Karpas-422 (cell line): ENCODE data around the gene IL19. TPM values are rescaled to one million over a fixed set of nuclear protein-coding genes. Genes with fewer than 3 reads are reported as not detected.
"Not testable (repeated sequence)": the region's sequence is repeated elsewhere in the genome, so short reads cannot be mapped to it uniquely, and the experiment has no call there.

Experiments
- DNase-seq: peaks from one replicate; pipeline ENCODE4 v3.0.0-alpha.2; 2015
- H2AFZ ChIP-seq: fragments of 200-600 bp; sonication (generic); 2 replicates; pipeline ENCODE4 v1.6.1; 2014; ENCODE audit warnings: antibody characterized with exemption, low read length, mixed read lengths
- H3K27ac ChIP-seq: fragments of 200-600 bp; sonication (generic); 2 replicates; pipeline ENCODE4 v1.5.1; 2014; ENCODE audit warnings: mild to moderate bottlenecking, low read length, moderate library complexity
- H3K27me3 ChIP-seq: fragments of 200-600 bp; sonication (generic); 2 replicates; pipeline ENCODE4 v1.6.1; 2014; ENCODE audit warnings: low read length, mixed read lengths
- H3K36me3 ChIP-seq: fragments of 200-600 bp; sonication (generic); 2 replicates; pipeline ENCODE4 v1.6.1; 2014; ENCODE audit warnings: low read length, mixed read lengths; ENCODE audit not compliant: insufficient read depth
- H3K4me1 ChIP-seq: fragments of 200-600 bp; sonication (generic); 2 replicates; pipeline ENCODE4 v1.6.1; 2014; ENCODE audit warnings: mild to moderate bottlenecking, low read length, mixed read lengths
- H3K4me2 ChIP-seq: fragments of 200-600 bp; sonication (generic); 2 replicates; pipeline ENCODE4 v1.6.1; 2014; ENCODE audit warnings: low read length, low read depth, mild to moderate bottlenecking; ENCODE audit not compliant: poor library complexity, severe bottlenecking
- H3K4me3 ChIP-seq: fragments of 200-600 bp; sonication (generic); 2 replicates; pipeline ENCODE4 v1.5.1; 2014; ENCODE audit warnings: mild to moderate bottlenecking, antibody characterized with exemption, low read length, mixed read lengths
- H3K79me2 ChIP-seq: fragments of 200-600 bp; sonication (generic); 2 replicates; pipeline ENCODE4 v1.6.1; 2014; ENCODE audit warnings: mild to moderate bottlenecking, low read length, mixed read lengths
- H3K9ac ChIP-seq: fragments of 200-600 bp; sonication (generic); 2 replicates; pipeline ENCODE4 v1.6.0; 2014; ENCODE audit warnings: low read length
- H3K9me2 ChIP-seq: fragments of 200-600 bp; sonication (generic), shearing (Covaris generic); replicated peaks from 2 replicates; pipeline ENCODE4 v1.6.0; 2014; ENCODE audit warnings: mild to moderate bottlenecking, low read length, moderate library complexity; ENCODE audit not compliant: insufficient read depth
- H3K9me3 ChIP-seq: fragments of 300-700, 200-600 bp; sonication (generic); 2 replicates; pipeline ENCODE4 v1.6.1; 2014; ENCODE audit warnings: low read length, mixed read lengths
- H4K20me1 ChIP-seq: fragments of 200-600 bp; sonication (generic); 2 replicates; pipeline ENCODE4 v1.6.1; 2014; ENCODE audit warnings: mild to moderate bottlenecking, antibody characterized with exemption, low read length, low read depth; ENCODE audit not compliant: insufficient read depth
- total RNA-seq: library from RNA; depleted of rRNA; stranded (reverse); fragments of >200 nt; shearing (Covaris generic); gene quantifications from 2 replicates; pipeline ENCODE4 v1.2.3, GENCODE V29; 2014; ENCODE audit warnings: low replicate concordance

The IL19 gene
- total RNA-seq, 1 experiment from 2014 or later, result not detected

GRCh38 chr1:206762741-206763364 lies 7.7 kb upstream of the IL19 start:
- H3K27me3 ChIP-seq, H3K4me3 ChIP-seq, H3K9ac ChIP-seq, H3K79me2 ChIP-seq, H4K20me1 ChIP-seq, H2AFZ ChIP-seq, H3K36me3 ChIP-seq, H3K9me2 ChIP-seq, H3K4me2 ChIP-seq, H3K9me3 ChIP-seq, H3K4me1 ChIP-seq, DNase-seq, H3K27ac ChIP-seq: not testable (repeated sequence)

- H4K20me1 ChIP-seq, H3K36me3 ChIP-seq, DNase-seq, H3K27ac ChIP-seq, H3K9me3 ChIP-seq, H3K9me2 ChIP-seq, H3K27me3 ChIP-seq, H3K4me3 ChIP-seq, H3K4me1 ChIP-seq, H2AFZ ChIP-seq, H3K79me2 ChIP-seq, H3K4me2 ChIP-seq, H3K9ac ChIP-seq: not testable (repeated sequence)
Observed at GRCh38 chr1:206765771-206766170, 4.8 kb upstream of the IL19 start.

- H3K9ac ChIP-seq, result no peak overlapping the region
- no peaks in the 10 kb centered on the region for H3K9me2 ChIP-seq
- H3K4me3 ChIP-seq, result no peak overlapping the region
- H3K27ac ChIP-seq, result no peak overlapping the region
- H3K27me3 ChIP-seq, result no peaks in the 10 kb centered on the region
- H3K9me3 ChIP-seq, result no peaks in the 10 kb centered on the region
- no peaks in the 10 kb centered on the region for H4K20me1 ChIP-seq
- no peaks in the 10 kb centered on the region for H3K4me1 ChIP-seq
- no peaks in the 10 kb centered on the region for H3K36me3 ChIP-seq
- DNase-seq, result no peak
- H3K79me2 ChIP-seq, result no peaks in the 10 kb centered on the region
- H2AFZ ChIP-seq, result no peak overlapping the region
- H3K4me2 ChIP-seq, result no peak overlapping the region
Observed at GRCh38 chr1:206766251-206766856, 4.2 kb upstream of the IL19 start.

- no peaks in the 10 kb centered on the region for H3K9me2 ChIP-seq
- DNase-seq, result no peak
- H3K4me3 ChIP-seq, result no peak overlapping the region
- no peaks in the 10 kb centered on the region for H3K4me1 ChIP-seq
- no peak overlapping the region for H3K4me2 ChIP-seq
- peaks cover 4% of the 10 kb centered on the region; the same call in 1 of the 2 replicates for H3K27me3 ChIP-seq
- H4K20me1 ChIP-seq, result no peaks in the 10 kb centered on the region
- H3K9me3 ChIP-seq, result no peaks in the 10 kb centered on the region
- H3K36me3 ChIP-seq, result no peaks in the 10 kb centered on the region
- H2AFZ ChIP-seq, result no peak overlapping the region
- H3K27ac ChIP-seq, result no peak overlapping the region
- H3K79me2 ChIP-seq, result no peaks in the 10 kb centered on the region
- H3K9ac ChIP-seq, result no peak overlapping the region
Observed at GRCh38 chr1:206768472-206769303, 1.9 kb upstream of the IL19 start.

GRCh38 chr1:206769304-206769731 lies 1.3 kb upstream of the IL19 start:
- H3K36me3 ChIP-seq, result no peaks in the 10 kb centered on the region
- H3K9me3 ChIP-seq, result no peaks in the 10 kb centered on the region
- H4K20me1 ChIP-seq, result no peaks in the 10 kb centered on the region
- H2AFZ ChIP-seq, result no peak overlapping the region
- H3K9ac ChIP-seq, result no peak overlapping the region
- no peak overlapping the region for H3K4me2 ChIP-seq
- peaks cover 4% of the 10 kb centered on the region; the same call in 1 of the 2 replicates for H3K27me3 ChIP-seq
- H3K4me3 ChIP-seq, result no peak overlapping the region
- H3K27ac ChIP-seq, result no peak overlapping the region
- no peak for DNase-seq
- no peaks in the 10 kb centered on the region for H3K4me1 ChIP-seq
- no peaks in the 10 kb centered on the region for H3K9me2 ChIP-seq
- H3K79me2 ChIP-seq, result no peaks in the 10 kb centered on the region

GRCh38 chr1:206771338-206771692 lies 742 bp downstream of the IL19 start:
- peaks cover 4% of the 10 kb centered on the region; the same call in 1 of the 2 replicates for H3K27me3 ChIP-seq
- no peaks in the 10 kb centered on the region for H3K9me3 ChIP-seq
- no peaks in the 10 kb centered on the region for H3K79me2 ChIP-seq
- no peak for DNase-seq
- H4K20me1 ChIP-seq, result no peaks in the 10 kb centered on the region
- H3K4me3 ChIP-seq, result no peak overlapping the region
- H3K4me1 ChIP-seq, result no peaks in the 10 kb centered on the region
- H3K27ac ChIP-seq, result no peak overlapping the region
- H2AFZ ChIP-seq, result no peak overlapping the region
- no peaks in the 10 kb centered on the region for H3K9me2 ChIP-seq
- no peak overlapping the region for H3K4me2 ChIP-seq
- H3K9ac ChIP-seq, result no peak overlapping the region
- no peaks in the 10 kb centered on the region for H3K36me3 ChIP-seq

- Histone ChIP-seq H3K9ac (no peak within 1 kb of the TSS), H4K20me1 (no peaks in the 10 kb centered on the region), H3K27ac (no peak within 1 kb of the TSS), H2AFZ (no peak within 1 kb of the TSS), H3K9me3 (no peaks in the 10 kb centered on the region), H3K79me2 (no peaks in the 10 kb centered on the region), H3K36me3 (no peaks in the 10 kb centered on the region), H3K27me3 (peaks cover 4% of the 10 kb centered on the region; the same call in 1 of the 2 replicates), H3K4me3 (no peak within 1 kb of the TSS), H3K4me2 (no peak within 1 kb of the TSS), H3K9me2 (no peaks in the 10 kb centered on the region), H3K4me1 (no peaks in the 10 kb centered on the region)
- no peak for DNase-seq
Observed at GRCh38 chr1:206772243-206772937, 1.8 kb downstream of the IL19 start, which contains the start of gene IL10. Gene IL10, minus strand, starts transcription at chr1:206772494. Its CDS starts 59 bp downstream, at chr1:206772435.

GRCh38 chr1:206774093-206774492 lies 3.5 kb downstream of the IL19 start:
- no peak overlapping the region for H2AFZ ChIP-seq
- H3K4me3 ChIP-seq, result no peak overlapping the region
- H3K4me1 ChIP-seq, result no peaks in the 10 kb centered on the region
- H3K27me3 ChIP-seq, result peaks cover 4% of the 10 kb centered on the region; the same call in 1 of the 2 replicates
- no peaks in the 10 kb centered on the region for H3K9me2 ChIP-seq
- DNase-seq, result no peak
- H3K79me2 ChIP-seq, result no peaks in the 10 kb centered on the region
- H3K4me2 ChIP-seq, result no peak overlapping the region
- no peaks in the 10 kb centered on the region for H3K9me3 ChIP-seq
- no peaks in the 10 kb centered on the region for H3K36me3 ChIP-seq
- H3K27ac ChIP-seq, result no peak overlapping the region
- no peak overlapping the region for H3K9ac ChIP-seq
- H4K20me1 ChIP-seq, result no peaks in the 10 kb centered on the region
